ENCODE measurements around the gene GMCL1.

DNA sequence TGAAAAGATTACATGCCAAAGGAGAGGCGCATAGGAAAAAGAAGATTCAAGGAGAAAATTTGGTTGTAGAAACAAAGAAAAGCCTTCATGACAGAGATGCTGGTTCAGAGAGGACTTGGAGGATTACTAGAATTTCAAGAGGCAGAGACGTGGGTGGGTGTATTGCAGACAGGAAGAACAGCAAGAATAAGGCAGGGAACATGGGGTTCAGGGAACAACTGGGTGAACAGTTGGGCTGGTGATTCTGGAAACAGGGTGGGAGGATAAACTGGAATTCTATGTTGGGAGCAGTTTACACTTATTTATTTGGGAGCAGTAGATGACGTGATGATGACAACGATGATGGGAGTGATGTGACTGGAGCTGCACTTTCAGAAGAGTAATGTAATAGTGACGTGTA, 18.4 kb upstream of the GMCL1 start:
- TF ChIP-seq, protein P1, sequence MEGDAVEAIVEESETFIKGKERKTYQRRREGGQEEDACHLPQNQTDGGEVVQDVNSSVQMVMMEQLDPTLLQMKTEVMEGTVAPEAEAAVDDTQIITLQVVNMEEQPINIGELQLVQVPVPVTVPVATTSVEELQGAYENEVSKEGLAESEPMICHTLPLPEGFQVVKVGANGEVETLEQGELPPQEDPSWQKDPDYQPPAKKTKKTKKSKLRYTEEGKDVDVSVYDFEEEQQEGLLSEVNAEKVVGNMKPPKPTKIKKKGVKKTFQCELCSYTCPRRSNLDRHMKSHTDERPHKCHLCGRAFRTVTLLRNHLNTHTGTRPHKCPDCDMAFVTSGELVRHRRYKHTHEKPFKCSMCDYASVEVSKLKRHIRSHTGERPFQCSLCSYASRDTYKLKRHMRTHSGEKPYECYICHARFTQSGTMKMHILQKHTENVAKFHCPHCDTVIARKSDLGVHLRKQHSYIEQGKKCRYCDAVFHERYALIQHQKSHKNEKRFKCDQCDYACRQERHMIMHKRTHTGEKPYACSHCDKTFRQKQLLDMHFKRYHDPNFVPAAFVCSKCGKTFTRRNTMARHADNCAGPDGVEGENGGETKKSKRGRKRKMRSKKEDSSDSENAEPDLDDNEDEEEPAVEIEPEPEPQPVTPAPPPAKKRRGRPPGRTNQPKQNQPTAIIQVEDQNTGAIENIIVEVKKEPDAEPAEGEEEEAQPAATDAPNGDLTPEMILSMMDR (IDR thresholded peaks at IDR 0.05), result no peak
- TF ChIP-seq POLR2AphosphoS5 (IDR thresholded peaks at IDR 0.05; ENCODE audit: low read depth, low read length), result no peak
- TF ChIP-seq TCF7L2 (IDR thresholded peaks at IDR 0.05; ENCODE audit: low read depth, low read length), result no peak

All from Panc1 (cell line).